Erythroblast (primary cell): ENCODE measurements around the gene GSTCD.

Experiments used
- DNase-seq, 2 experiments: peaks; one replicate each; lab custom pipeline; 2025; lab: John Stamatoyannopoulos, UW
- GATA1 ChIP-seq: IDR thresholded peaks from 2 replicates; pipeline ENCODE4 v1.6.1; 2011; ENCODE audit warnings: low read depth, mild to moderate bottlenecking, control low read depth, low read length, moderate library complexity
- POLR2A ChIP-seq: IDR thresholded peaks from 2 replicates; pipeline ENCODE4 v1.6.1; 2011; ENCODE audit warnings: mild to moderate bottlenecking, low read length

GSTCD gene

DNA sequence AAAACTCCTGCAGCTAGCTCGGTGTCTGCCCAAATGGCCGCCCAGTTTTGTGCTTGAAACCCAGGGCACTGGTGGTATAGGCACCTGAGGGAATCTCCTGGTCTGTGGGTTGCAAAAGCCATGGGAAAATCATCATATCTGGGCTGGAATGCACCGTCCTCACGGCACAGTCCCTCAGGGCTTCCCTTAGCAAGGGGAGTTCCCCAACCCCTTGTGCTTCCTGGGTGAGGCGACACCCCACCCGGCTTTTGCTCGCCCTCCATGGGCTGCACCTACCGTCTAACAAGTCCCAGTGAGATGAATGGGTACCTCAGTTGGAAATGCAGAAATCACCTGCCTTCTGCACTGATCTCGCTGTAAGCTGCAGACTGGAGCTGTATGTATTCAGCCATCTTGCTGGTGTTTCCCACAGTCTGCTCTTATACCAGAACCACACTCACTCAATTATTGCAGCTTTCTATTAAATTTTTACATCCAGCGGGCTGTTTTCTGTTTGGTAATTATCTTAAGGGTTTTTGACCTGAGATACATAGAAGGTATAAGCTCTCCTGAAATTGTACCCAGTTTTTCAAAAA lies 150.0 kb downstream of the GSTCD start:
- no peak for DNase-seq
- TF ChIP-seq POLR2A: no peak
- TF ChIP-seq GATA1: no peak

- DNase-seq: no peak
- TF ChIP-seq GATA1 (no peak), POLR2A (no peak)
Measured at GRCh38 chr4:105859233-105859632, 150.6 kb downstream of the GSTCD start.

- DNase-seq: no peak
- TF ChIP-seq POLR2A (no peak), GATA1 (no peak)
Measured at GRCh38 chr4:105870963-105871362, 162.4 kb downstream of the GSTCD start.

DNA sequence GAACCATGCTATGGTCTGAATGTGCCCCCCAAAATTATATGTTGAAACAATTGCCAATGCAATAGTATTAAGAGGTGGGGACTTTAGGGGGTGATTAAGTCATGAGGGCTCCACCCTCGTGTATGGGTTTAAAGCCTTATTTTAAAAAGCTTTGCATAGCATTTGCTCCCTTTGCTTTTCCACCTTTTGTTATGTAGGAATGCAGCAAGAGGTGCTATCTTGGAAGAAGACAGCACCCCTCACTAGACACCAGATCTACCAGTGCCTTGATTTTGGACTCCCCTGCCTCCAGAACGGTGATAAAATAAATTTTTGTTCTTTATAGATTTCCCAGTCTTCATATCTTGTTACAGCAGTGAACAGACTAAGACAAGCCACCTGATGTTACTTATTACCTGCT lies 163.4 kb downstream of the GSTCD start:
- TF ChIP-seq GATA1 (no peak), POLR2A (no peak)
- DNase-seq: no peak

DNA sequence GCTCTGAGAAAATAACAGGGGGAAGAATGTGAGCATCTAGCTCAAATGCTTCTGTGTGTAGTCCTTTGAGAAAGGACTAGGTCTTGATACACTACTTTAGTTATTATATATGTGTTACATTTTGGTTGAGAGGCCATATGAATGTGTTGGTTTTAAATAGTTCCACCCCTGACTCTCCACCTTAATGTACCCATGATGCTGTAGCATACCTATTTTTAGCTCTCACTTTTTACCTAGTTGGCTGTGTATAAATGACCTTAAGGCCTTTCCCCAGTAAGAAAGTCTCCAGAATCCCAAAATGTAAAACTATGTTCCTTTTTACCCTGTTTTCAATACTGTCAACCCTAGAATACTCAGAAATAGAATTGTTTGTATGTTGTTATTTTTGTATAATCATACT lies 166.6 kb downstream of the GSTCD start:
- TF ChIP-seq POLR2A (no peak), GATA1 (no peak)
- no peak for DNase-seq

- TF ChIP-seq POLR2A (no peak), GATA1 (no peak)
Measured at GRCh38 chr4:105878668-105879067, 170.1 kb downstream of the GSTCD start.

DNA sequence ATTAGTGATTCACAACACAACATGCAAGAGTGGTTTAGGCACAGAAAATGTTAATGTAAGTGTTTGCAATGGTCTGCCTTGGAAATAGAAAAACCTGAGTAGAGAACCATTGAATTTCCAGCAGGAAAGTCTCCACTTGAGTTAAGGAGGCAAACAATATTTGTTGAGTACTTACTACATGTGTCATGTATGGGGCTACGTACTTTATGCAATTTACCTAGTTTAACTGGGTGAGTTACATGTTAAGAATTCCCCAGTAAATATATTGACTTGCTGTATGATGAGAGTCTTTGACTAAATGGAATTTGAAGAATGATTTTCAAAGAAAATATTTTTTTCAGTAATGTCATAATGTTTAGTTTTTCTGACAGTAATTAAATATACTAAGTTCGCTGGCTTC lies 178.9 kb downstream of the GSTCD start:
- DNase-seq: no peak
- no peak for TF ChIP-seq GATA1
- TF ChIP-seq POLR2A: no peak

More at GRCh38 chr4:105878668-105879067, 170.1 kb downstream of the GSTCD start:
- DNase-seq: no peak

DNA sequence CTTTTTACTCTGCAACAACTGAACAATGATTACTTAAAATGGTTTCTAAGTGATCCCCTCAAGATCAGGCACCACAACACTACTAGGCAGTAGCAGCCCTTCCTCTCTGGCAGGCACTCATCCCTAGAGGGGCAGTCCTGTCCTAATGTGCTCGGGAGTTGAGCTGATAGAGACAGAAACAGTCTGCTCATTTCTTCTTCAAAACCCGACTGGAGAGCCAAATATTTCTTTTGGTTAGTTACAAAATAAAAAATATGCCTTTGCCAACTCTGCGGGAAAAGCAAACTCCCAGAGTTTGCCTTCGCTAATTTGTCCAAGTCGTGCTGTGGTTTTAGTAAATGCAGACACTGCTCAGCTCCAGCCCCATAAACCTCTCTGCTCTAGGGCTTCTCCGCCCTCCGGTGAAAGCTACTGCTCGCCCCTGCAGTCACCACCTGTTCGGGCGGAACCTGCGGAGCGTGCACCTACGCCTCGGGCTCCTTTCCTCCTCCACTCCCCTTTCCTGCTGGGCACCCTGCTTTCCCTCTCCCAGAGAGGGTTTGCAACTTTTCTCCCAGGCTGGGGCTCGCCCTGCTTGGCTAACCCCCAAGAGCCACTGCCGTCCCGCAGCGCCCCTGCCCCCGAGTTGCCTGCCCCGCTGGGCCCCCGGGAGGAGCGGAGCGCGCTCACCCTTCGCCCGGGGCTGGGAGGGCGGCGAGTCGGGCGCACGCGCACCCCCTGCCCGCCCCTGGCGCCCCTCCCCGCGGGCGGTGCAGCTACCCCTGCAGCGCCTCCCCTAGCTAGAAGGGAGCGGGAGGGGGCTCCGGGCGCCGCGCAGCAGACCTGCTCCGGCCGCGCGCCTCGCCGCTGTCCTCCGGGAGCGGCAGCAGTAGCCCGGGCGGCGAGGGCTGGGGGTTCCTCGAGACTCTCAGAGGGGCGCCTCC lies 186.3 kb downstream of the GSTCD start, which contains the start of gene NPNT:
Gene NPNT, plus strand, starts transcription at position 812 of the 923 bp plus-strand sequence. CDS start 182 bp downstream, outside the sequence.
- TF ChIP-seq POLR2A: no peak
- no peak for TF ChIP-seq GATA1
- DNase-seq: no peak

DNA sequence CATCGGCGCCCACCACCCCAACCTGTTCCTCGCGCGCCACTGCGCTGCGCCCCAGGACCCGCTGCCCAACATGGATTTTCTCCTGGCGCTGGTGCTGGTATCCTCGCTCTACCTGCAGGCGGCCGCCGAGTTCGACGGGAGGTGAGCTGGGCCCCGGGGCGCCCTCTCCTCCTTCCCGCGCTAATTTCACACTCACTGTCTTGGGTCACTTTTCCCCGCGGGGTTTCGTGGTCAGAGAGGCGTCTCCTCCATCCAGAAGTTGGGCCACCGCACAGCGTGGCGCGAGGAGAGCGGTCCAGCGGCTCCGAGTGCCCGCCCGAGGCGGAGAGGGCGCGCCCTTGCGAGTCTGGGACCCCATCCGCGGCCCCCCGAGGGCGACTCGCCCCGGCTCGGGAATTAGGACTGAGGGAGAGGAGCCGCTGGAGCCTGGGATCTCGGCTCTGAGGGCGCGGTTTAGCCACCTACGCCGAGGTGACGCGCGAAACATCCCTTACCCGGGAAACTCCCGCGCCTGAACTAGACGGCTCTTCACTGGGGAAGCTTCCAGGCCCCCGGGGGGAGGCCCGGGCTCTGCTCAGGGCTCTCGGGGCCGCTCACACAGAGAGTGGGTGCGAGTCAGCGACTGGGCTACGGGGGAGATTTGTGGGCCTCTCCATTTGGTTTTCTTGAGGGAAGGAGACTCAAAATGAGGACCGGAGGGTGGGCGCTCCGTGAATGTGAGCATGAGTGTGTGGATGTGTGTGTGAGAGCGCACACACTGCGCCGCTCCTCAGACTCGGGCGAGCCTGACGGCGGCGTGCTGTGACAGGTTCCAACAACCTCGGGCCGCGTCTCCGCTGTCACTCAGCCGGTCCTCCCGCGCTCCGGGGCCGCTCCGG lies 187.2 kb downstream of the GSTCD start:
- no peak for DNase-seq
- no peak for TF ChIP-seq GATA1
- no peak for TF ChIP-seq POLR2A

DNA sequence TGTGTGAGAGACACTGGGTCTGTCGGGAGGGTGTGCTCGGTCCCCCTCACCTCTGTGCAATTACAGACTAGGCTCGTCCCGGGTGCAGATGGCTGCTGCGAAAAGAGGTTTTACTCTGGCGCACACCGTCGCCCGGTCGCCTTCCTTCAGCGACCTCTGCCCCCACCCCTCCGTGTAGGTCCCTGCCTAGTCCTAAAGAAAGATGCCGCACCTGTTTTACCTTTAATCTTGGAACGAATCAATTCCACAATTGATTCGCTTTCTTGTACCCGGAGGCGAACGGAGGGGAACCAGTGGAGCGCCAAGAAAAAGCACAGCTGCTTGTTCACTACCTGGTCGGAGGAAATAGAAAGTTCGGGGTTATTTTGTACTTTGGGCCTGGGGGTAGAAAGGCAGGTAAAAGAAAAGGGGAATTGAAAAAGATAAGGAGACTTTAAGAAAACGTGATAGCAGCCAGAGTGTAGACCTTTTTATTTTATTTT lies 187.9 kb downstream of the GSTCD start:
- no peak for TF ChIP-seq POLR2A
- TF ChIP-seq GATA1: no peak
- no peak for DNase-seq
